ENCODE measurements around the gene NDUFS8. TPM values are rescaled to one million over a fixed set of nuclear protein-coding genes. Genes with fewer than 3 reads are reported as not detected.

NDUFS8 gene
- polyA plus RNA-seq, 1 donor from 2014 or later: 169 TPM

DNA sequence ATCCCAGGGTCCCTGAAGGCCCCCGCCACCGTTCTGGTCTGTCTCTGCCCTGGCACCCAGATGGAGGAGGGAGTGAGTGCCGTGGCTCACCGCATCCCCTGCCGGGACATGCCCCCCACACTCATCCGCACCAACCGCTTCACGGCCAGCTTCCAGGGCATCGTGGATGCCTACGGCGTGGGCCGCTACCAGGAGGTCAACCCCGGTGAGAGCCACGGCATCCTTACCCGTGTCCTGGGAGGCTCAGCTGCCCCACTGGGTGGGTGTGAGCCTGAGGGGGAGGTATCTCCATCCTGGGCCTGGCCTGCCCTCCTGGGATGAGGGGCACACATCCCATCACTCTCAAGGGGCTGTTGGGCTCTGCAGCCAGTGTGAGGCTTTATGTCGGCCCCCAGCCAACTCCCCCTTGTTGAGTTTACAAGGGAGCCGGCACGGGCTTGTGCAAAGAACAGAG, 14.4 kb downstream of the NDUFS8 start:
- Histone ChIP-seq H3K79me2 (replicated peaks; ENCODE audit: insufficient read depth, low read length) (no peaks in the 10 kb centered on the region), H3F3A (ENCODE audit: insufficient read depth, low read length, poor library complexity, severe bottlenecking) (no peaks in the 10 kb centered on the region), H3K9ac (ENCODE audit: low read length) (no peak overlapping the region), H2AFZ (ENCODE audit: low read depth, low read length) (no peak overlapping the region), H3K9me3 (ENCODE audit: low read length) (no peaks in the 10 kb centered on the region), H3K27me3 (ENCODE audit: insufficient read depth, low read depth, low read length) (no peaks in the 10 kb centered on the region), H3K4me2 (ENCODE audit: low read length) (no peak overlapping the region), H3K27ac (ENCODE audit: low read length) (no peak overlapping the region), H3K36me3 (ENCODE audit: insufficient read depth, low read length) (no peaks in the 10 kb centered on the region), H3K4me3 (ENCODE audit: low read length) (no peak overlapping the region), H3K9me2 (ENCODE audit: insufficient read depth, low read length) (no peaks in the 10 kb centered on the region), H4K20me1 (ENCODE audit: insufficient read depth) (no peaks in the 10 kb centered on the region)
- TF ChIP-seq EP300 (conservative IDR thresholded peaks at IDR 0.05; ENCODE audit: poor library complexity, severe bottlenecking): no peak
- TF ChIP-seq MXI1 (conservative IDR thresholded peaks at IDR 0.05; ENCODE audit: poor library complexity, severe bottlenecking): no peak
- no peak for TF ChIP-seq EZH2 (IDR thresholded peaks at IDR 0.05; ENCODE audit: borderline replicate concordance, insufficient read depth, low read length, poor library complexity, severe bottlenecking)
- TF ChIP-seq, protein P1, sequence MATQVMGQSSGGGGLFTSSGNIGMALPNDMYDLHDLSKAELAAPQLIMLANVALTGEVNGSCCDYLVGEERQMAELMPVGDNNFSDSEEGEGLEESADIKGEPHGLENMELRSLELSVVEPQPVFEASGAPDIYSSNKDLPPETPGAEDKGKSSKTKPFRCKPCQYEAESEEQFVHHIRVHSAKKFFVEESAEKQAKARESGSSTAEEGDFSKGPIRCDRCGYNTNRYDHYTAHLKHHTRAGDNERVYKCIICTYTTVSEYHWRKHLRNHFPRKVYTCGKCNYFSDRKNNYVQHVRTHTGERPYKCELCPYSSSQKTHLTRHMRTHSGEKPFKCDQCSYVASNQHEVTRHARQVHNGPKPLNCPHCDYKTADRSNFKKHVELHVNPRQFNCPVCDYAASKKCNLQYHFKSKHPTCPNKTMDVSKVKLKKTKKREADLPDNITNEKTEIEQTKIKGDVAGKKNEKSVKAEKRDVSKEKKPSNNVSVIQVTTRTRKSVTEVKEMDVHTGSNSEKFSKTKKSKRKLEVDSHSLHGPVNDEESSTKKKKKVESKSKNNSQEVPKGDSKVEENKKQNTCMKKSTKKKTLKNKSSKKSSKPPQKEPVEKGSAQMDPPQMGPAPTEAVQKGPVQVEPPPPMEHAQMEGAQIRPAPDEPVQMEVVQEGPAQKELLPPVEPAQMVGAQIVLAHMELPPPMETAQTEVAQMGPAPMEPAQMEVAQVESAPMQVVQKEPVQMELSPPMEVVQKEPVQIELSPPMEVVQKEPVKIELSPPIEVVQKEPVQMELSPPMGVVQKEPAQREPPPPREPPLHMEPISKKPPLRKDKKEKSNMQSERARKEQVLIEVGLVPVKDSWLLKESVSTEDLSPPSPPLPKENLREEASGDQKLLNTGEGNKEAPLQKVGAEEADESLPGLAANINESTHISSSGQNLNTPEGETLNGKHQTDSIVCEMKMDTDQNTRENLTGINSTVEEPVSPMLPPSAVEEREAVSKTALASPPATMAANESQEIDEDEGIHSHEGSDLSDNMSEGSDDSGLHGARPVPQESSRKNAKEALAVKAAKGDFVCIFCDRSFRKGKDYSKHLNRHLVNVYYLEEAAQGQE (IDR thresholded peaks at IDR 0.05; ENCODE audit: borderline replicate concordance): no peak
- no peak for TF ChIP-seq POLR2AphosphoS5 (IDR thresholded peaks at IDR 0.05)
- TF ChIP-seq, protein P2, sequence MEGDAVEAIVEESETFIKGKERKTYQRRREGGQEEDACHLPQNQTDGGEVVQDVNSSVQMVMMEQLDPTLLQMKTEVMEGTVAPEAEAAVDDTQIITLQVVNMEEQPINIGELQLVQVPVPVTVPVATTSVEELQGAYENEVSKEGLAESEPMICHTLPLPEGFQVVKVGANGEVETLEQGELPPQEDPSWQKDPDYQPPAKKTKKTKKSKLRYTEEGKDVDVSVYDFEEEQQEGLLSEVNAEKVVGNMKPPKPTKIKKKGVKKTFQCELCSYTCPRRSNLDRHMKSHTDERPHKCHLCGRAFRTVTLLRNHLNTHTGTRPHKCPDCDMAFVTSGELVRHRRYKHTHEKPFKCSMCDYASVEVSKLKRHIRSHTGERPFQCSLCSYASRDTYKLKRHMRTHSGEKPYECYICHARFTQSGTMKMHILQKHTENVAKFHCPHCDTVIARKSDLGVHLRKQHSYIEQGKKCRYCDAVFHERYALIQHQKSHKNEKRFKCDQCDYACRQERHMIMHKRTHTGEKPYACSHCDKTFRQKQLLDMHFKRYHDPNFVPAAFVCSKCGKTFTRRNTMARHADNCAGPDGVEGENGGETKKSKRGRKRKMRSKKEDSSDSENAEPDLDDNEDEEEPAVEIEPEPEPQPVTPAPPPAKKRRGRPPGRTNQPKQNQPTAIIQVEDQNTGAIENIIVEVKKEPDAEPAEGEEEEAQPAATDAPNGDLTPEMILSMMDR (IDR thresholded peaks at IDR 0.05; ENCODE audit: poor library complexity, severe bottlenecking): no peak
- no peak for TF ChIP-seq TAF1 (IDR thresholded peaks at IDR 0.05; ENCODE audit: low read depth)
- no peak for TF ChIP-seq RAD21 (conservative IDR thresholded peaks at IDR 0.05)
- no peak for TF ChIP-seq SMC3 (conservative IDR thresholded peaks at IDR 0.05; ENCODE audit: poor library complexity)

DNA sequence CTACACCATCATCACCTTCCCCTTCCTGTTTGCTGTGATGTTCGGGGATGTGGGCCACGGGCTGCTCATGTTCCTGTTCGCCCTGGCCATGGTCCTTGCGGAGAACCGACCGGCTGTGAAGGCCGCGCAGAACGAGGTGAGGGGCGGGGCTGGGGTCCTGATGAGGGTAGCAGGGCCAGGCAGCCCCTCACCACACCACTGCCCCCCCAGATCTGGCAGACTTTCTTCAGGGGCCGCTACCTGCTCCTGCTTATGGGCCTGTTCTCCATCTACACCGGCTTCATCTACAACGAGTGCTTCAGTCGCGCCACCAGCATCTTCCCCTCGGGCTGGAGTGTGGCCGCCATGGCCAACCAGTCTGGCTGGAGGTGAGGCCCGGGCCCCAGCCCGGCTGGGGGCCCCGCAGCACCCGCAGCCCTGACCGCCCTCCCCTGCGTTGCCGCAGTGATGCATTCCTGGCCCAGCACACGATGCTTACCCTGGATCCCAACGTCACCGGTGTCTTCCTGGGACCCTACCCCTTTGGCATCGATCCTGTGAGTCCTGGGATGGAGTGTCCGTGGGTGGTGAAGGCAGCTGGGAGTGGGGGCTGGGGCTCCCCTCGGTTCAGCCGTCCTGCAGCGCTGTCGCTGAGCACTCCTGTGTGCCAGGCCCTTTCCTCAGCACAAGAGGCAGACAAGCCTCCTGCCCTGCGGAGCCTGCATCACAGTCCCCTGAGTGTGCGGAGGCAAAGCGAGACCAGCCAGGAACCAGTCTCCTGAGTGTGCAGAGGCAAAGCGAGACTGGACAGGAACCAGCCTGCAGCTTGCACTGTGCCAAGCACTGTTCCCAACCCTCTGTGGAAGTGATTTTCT, 17.2 kb downstream of the NDUFS8 start:
- Histone ChIP-seq H3K4me2 (ENCODE audit: low read length) (no peak overlapping the region), H3K79me2 (replicated peaks; ENCODE audit: insufficient read depth, low read length) (no peaks in the 10 kb centered on the region), H3K36me3 (ENCODE audit: insufficient read depth, low read length) (no peaks in the 10 kb centered on the region), H3F3A (ENCODE audit: insufficient read depth, low read length, poor library complexity, severe bottlenecking) (no peaks in the 10 kb centered on the region), H3K9ac (ENCODE audit: low read length) (no peak overlapping the region), H3K9me2 (ENCODE audit: insufficient read depth, low read length) (no peaks in the 10 kb centered on the region), H3K27me3 (ENCODE audit: insufficient read depth, low read depth, low read length) (no peaks in the 10 kb centered on the region), H3K27ac (ENCODE audit: low read length) (no peak overlapping the region), H3K4me3 (ENCODE audit: low read length) (no peak overlapping the region), H4K20me1 (ENCODE audit: insufficient read depth) (no peaks in the 10 kb centered on the region), H2AFZ (ENCODE audit: low read depth, low read length) (no peak overlapping the region), H3K9me3 (ENCODE audit: low read length) (no peaks in the 10 kb centered on the region)
- TF ChIP-seq POLR2AphosphoS5 (IDR thresholded peaks at IDR 0.05) (no peak), MXI1 (conservative IDR thresholded peaks at IDR 0.05; ENCODE audit: poor library complexity, severe bottlenecking) (no peak), RAD21 (conservative IDR thresholded peaks at IDR 0.05) (no peak), EP300 (conservative IDR thresholded peaks at IDR 0.05; ENCODE audit: poor library complexity, severe bottlenecking) (no peak), EZH2 (IDR thresholded peaks at IDR 0.05; ENCODE audit: borderline replicate concordance, insufficient read depth, low read length, poor library complexity, severe bottlenecking) (no peak), TAF1 (IDR thresholded peaks at IDR 0.05; ENCODE audit: low read depth) (no peak)
- TF ChIP-seq, protein P1 (IDR thresholded peaks at IDR 0.05; ENCODE audit: borderline replicate concordance): no peak
- TF ChIP-seq, protein P2 (IDR thresholded peaks at IDR 0.05; ENCODE audit: poor library complexity, severe bottlenecking): no peak

Data from neural cell (in vitro differentiated cells).